ENCODE measurements around the gene TMEM167A.

DNA sequence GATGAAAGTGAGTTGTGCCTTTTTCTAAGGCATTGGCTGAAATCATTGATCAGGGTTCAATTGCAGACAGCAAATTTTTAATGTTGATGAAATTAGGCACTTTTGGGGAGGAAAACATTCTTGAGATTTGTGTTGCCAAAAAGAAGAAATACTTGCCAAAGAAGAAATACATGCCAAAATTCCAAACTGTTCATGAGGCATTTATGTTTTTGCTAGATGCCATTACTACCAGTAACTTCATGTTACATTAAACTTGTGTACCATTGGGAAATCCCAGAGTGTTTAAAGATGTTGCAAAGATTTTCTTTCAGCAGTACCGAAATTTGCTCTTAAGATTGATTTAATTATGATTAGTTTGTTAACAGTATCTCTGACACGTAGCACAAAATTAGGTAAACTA, 7.1 kb upstream of the TMEM167A start:
- TF ChIP-seq POLR2AphosphoS5 (IDR thresholded peaks at IDR 0.05; ENCODE audit: low read depth) (no peak), JUNB (IDR thresholded peaks at IDR 0.05; ENCODE audit: unreplicated experiment) (no peak), EZH2phosphoT487 (IDR thresholded peaks at IDR 0.05; ENCODE audit: unreplicated experiment) (no peak), EZH2 (IDR thresholded peaks at IDR 0.05; ENCODE audit: low read depth, unreplicated experiment) (no peak), ZNF331 (CRISPR knock-in tag; IDR thresholded peaks at IDR 0.05; ENCODE audit: low read depth) (no peak), ZNF114 (CRISPR knock-in tag; IDR thresholded peaks at IDR 0.05) (no peak), CREB1 (CRISPR knock-in tag; IDR thresholded peaks at IDR 0.05; ENCODE audit: low read depth) (no peak), STAT1 (IDR thresholded peaks at IDR 0.05; ENCODE audit: unreplicated experiment) (no peak), NANOG (IDR thresholded peaks at IDR 0.05; ENCODE audit: borderline replicate concordance) (no peak)
- TF ChIP-seq, protein P1, sequence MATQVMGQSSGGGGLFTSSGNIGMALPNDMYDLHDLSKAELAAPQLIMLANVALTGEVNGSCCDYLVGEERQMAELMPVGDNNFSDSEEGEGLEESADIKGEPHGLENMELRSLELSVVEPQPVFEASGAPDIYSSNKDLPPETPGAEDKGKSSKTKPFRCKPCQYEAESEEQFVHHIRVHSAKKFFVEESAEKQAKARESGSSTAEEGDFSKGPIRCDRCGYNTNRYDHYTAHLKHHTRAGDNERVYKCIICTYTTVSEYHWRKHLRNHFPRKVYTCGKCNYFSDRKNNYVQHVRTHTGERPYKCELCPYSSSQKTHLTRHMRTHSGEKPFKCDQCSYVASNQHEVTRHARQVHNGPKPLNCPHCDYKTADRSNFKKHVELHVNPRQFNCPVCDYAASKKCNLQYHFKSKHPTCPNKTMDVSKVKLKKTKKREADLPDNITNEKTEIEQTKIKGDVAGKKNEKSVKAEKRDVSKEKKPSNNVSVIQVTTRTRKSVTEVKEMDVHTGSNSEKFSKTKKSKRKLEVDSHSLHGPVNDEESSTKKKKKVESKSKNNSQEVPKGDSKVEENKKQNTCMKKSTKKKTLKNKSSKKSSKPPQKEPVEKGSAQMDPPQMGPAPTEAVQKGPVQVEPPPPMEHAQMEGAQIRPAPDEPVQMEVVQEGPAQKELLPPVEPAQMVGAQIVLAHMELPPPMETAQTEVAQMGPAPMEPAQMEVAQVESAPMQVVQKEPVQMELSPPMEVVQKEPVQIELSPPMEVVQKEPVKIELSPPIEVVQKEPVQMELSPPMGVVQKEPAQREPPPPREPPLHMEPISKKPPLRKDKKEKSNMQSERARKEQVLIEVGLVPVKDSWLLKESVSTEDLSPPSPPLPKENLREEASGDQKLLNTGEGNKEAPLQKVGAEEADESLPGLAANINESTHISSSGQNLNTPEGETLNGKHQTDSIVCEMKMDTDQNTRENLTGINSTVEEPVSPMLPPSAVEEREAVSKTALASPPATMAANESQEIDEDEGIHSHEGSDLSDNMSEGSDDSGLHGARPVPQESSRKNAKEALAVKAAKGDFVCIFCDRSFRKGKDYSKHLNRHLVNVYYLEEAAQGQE (IDR thresholded peaks at IDR 0.05; ENCODE audit: unreplicated experiment) = no peak
- TF ChIP-seq, protein P2, sequence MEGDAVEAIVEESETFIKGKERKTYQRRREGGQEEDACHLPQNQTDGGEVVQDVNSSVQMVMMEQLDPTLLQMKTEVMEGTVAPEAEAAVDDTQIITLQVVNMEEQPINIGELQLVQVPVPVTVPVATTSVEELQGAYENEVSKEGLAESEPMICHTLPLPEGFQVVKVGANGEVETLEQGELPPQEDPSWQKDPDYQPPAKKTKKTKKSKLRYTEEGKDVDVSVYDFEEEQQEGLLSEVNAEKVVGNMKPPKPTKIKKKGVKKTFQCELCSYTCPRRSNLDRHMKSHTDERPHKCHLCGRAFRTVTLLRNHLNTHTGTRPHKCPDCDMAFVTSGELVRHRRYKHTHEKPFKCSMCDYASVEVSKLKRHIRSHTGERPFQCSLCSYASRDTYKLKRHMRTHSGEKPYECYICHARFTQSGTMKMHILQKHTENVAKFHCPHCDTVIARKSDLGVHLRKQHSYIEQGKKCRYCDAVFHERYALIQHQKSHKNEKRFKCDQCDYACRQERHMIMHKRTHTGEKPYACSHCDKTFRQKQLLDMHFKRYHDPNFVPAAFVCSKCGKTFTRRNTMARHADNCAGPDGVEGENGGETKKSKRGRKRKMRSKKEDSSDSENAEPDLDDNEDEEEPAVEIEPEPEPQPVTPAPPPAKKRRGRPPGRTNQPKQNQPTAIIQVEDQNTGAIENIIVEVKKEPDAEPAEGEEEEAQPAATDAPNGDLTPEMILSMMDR (conservative IDR thresholded peaks at IDR 0.05; ENCODE audit: low read depth in 2 of 2) = no peak
- TF ChIP-seq, protein P3, sequence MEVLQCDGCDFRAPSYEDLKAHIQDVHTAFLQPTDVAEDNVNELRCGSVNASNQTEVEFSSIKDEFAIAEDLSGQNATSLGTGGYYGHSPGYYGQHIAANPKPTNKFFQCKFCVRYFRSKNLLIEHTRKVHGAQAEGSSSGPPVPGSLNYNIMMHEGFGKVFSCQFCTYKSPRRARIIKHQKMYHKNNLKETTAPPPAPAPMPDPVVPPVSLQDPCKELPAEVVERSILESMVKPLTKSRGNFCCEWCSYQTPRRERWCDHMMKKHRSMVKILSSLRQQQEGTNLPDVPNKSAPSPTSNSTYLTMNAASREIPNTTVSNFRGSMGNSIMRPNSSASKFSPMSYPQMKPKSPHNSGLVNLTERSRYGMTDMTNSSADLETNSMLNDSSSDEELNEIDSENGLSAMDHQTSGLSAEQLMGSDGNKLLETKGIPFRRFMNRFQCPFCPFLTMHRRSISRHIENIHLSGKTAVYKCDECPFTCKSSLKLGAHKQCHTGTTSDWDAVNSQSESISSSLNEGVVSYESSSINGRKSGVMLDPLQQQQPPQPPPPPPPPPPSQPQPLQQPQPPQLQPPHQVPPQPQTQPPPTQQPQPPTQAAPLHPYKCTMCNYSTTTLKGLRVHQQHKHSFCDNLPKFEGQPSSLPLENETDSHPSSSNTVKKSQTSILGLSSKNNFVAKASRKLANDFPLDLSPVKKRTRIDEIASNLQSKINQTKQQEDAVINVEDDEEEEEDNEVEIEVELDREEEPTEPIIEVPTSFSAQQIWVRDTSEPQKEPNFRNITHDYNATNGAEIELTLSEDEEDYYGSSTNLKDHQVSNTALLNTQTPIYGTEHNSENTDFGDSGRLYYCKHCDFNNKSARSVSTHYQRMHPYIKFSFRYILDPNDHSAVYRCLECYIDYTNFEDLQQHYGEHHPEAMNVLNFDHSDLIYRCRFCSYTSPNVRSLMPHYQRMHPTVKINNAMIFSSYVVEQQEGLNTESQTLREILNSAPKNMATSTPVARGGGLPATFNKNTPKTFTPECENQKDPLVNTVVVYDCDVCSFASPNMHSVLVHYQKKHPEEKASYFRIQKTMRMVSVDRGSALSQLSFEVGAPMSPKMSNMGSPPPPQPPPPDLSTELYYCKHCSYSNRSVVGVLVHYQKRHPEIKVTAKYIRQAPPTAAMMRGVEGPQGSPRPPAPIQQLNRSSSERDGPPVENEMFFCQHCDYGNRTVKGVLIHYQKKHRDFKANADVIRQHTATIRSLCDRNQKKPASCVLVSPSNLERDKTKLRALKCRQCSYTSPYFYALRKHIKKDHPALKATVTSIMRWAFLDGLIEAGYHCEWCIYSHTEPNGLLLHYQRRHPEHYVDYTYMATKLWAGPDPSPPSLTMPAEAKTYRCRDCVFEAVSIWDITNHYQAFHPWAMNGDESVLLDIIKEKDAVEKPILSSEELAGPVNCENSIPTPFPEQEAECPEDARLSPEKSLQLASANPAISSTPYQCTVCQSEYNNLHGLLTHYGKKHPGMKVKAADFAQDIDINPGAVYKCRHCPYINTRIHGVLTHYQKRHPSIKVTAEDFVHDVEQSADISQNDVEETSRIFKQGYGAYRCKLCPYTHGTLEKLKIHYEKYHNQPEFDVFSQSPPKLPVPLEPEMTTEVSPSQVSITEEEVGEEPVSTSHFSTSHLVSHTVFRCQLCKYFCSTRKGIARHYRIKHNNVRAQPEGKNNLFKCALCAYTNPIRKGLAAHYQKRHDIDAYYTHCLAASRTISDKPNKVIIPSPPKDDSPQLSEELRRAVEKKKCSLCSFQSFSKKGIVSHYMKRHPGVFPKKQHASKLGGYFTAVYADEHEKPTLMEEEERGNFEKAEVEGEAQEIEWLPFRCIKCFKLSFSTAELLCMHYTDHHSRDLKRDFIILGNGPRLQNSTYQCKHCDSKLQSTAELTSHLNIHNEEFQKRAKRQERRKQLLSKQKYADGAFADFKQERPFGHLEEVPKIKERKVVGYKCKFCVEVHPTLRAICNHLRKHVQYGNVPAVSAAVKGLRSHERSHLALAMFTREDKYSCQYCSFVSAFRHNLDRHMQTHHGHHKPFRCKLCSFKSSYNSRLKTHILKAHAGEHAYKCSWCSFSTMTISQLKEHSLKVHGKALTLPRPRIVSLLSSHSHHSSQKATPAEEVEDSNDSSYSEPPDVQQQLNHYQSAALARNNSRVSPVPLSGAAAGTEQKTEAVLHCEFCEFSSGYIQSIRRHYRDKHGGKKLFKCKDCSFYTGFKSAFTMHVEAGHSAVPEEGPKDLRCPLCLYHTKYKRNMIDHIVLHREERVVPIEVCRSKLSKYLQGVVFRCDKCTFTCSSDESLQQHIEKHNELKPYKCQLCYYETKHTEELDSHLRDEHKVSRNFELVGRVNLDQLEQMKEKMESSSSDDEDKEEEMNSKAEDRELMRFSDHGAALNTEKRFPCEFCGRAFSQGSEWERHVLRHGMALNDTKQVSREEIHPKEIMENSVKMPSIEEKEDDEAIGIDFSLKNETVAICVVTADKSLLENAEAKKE (CRISPR knock-in tag; IDR thresholded peaks at IDR 0.05) = no peak
- TF ChIP-seq, protein P4, sequence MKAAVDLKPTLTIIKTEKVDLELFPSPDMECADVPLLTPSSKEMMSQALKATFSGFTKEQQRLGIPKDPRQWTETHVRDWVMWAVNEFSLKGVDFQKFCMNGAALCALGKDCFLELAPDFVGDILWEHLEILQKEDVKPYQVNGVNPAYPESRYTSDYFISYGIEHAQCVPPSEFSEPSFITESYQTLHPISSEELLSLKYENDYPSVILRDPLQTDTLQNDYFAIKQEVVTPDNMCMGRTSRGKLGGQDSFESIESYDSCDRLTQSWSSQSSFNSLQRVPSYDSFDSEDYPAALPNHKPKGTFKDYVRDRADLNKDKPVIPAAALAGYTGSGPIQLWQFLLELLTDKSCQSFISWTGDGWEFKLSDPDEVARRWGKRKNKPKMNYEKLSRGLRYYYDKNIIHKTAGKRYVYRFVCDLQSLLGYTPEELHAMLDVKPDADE (IDR thresholded peaks at IDR 0.05) = no peak

Data from GM23338 (cell line).